Erythroblast (primary cell): ENCODE results near the gene MAP3K5.

Source experiments
- GATA1 ChIP-seq: IDR thresholded peaks from 2 replicates; pipeline ENCODE4 v1.6.1; 2011; ENCODE audit warnings: low read depth, mild to moderate bottlenecking, control low read depth, low read length, moderate library complexity
- POLR2A ChIP-seq: IDR thresholded peaks from 2 replicates; pipeline ENCODE4 v1.6.1; 2011; ENCODE audit warnings: mild to moderate bottlenecking, low read length

DNA sequence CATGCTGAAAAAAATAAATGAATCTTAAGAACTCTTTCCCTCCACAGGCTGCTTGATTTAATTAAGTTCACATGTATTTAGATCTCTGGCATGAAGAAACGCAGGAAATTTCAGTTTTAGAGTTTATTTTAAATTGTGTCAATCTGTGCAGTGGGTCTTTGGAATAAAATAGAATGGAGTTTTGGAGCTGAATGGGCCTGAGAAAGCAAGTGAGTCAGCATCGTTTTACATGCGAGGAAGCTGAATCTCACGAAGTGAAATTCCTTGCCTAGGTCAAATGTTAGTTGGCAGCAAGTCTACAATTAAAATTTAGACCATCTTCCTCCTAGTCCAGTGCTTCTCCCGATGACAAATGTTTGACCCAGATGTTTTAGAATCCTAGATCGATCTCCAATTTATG is 264.4 kb downstream of the MAP3K5 start:
- TF ChIP-seq POLR2A: no peak
- no peak for TF ChIP-seq GATA1
